AG04449 (cell line): ENCODE measurements around the gene NLN.

Experiments used
- CTCF ChIA-PET: fragments of 350-600 bp; formaldehyde crosslinking; extraction: SDS; loops from one replicate; lab custom pipeline; 2021; ENCODE audit warnings: antibody characterized with exemption; lab: Yijun Ruan, JAX
- POLR2A ChIA-PET: fragments of 400-600, 350-600 bp; formaldehyde crosslinking; extraction: SDS; loops from one replicate; lab custom pipeline; 2020; ENCODE audit warnings: antibody characterized with exemption, inconsistent platforms; lab: Yijun Ruan, JAX
- DNase-seq: peaks from one replicate; pipeline ENCODE4 v3.0.0-alpha.2; 2010; ENCODE audit warnings: low read depth, low spot score
- H3K4me3 ChIP-seq: 2 replicates; pipeline ENCODE4 v1.5.1; 2011; ENCODE audit warnings: low read depth, mild to moderate bottlenecking, control low read depth, low read length
- CTCF ChIP-seq: IDR thresholded peaks from one replicate; pipeline ENCODE4 v1.5.1; 2011; ENCODE audit warnings: mild to moderate bottlenecking, moderate library complexity, low read length, control low read depth, inconsistent platforms; ENCODE audit not compliant: insufficient read depth; ENCODE audit errors: missing control alignments

The NLN gene

GRCh38 chr5:65737842-65738241 is 15.8 kb downstream of the NLN start:
- no peak for DNase-seq
- no peak for TF ChIP-seq CTCF
- ChIA-PET POLR2A (no interaction called here), CTCF (no interaction called here)
- no peak overlapping the region for H3K4me3 ChIP-seq

DNA sequence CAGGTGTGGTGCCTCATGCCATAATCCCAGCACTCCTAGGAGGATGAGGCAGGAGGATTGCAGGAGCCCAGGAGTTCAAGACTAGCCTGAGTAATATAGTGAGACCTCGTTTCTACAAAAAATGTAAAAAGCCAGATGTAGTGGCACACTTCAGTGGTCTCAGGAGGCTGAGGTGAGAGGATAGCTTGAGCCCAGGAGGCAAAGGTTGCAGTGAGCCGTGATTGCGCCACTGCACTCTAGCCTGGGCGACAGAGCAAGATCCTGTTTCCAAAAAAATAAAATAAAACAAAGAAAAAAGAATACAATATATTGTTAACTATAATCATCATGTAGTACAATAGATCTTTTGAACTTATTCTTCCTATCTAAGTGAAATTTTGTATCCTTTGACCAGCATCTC is 16.3 kb downstream of the NLN start:
- no peak for TF ChIP-seq CTCF
- ChIA-PET CTCF (no interaction called here), POLR2A (no interaction called here)
- no peak overlapping the region for H3K4me3 ChIP-seq
- no peak for DNase-seq

GRCh38 chr5:65739162-65739561 is 17.2 kb downstream of the NLN start:
- ChIA-PET CTCF (no interaction called here), POLR2A (no interaction called here)
- H3K4me3 ChIP-seq, result no peak overlapping the region
- no peak for DNase-seq
- no peak for TF ChIP-seq CTCF

DNA sequence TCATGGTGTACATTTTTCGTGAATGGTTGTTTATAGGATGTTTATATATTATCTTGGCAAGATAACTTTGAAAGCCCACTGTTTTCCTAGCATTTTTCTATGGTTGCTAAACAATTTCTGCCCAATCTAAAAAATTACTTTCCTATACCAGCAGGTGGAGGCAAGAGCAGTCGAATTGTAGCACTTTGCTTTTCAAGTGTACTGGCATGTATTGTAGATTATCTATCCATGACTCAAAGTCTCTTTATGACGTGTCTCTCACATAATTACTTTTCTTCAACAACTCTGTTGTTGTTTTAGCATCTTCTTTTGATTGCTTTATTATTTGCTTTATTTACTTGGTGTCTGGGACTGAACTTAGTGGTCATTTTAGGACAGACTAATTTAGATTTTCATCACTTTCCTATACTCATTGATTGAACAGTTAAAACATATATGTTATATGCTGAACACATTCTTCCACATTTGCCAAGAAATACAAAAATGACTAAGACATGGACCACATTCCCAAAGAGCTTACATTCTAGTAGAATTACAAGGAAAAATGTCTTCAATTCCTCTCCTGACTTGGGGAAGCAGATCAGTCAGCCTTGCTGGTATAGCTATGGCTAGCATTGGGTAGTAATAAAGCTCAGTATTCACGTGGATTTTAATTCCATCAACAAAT is 20.7 kb downstream of the NLN start:
- ChIA-PET CTCF (interaction anchor here (0.7 to 4.0 kb wide), 17 partner anchors 15 to 297 kb away, joined by 3 to 24 read pairs (median 3); partner anchors contain the start of gene NLN), POLR2A (no interaction called here)
- DNase-seq, result peak; percentile 58
- H3K4me3 ChIP-seq, result no peak overlapping the region
- peak; percentile 64 for TF ChIP-seq CTCF

DNA sequence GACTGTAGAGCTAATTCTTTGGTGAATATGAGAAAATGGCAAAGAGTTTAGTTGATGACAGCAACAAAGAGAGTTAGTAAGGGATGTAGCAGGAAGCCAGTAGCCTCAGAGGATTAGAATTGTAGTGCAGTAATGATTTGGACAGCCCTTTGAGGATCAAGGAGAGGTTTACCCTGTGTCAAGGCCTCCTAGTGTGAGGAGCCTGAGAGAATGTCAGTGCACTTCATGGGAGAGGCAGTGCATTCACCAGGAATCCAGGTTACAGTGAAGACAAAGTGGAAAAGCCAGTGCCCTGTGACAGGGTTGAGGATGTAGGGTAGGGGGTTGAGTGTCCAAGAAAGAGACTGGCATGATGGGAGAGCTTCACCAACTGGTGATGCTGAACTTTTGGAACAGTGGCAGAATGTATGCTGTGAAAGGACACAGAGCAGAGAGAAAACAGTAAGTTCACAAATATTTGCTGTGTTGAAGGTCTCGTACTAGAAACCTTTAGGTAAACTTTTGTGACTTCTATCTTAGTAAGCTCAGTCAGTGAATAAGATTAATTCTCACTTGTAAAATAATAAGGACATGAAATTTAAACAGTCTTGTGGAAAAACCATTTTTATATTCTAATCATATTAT is 27.3 kb downstream of the NLN start:
- CTCF ChIA-PET, result interaction anchor here (1.1 kb wide), 1 partner anchor 8 kb away, joined by 4 read pairs; no protein-coding TSS in a partner anchor
- POLR2A ChIA-PET, result no interaction called here
- DNase-seq, result no peak
- TF ChIP-seq CTCF, result no peak
- no peak overlapping the region for H3K4me3 ChIP-seq

GRCh38 chr5:65749956-65750355 is 28.0 kb downstream of the NLN start:
- CTCF ChIA-PET, result no interaction called here
- POLR2A ChIA-PET, result no interaction called here
- DNase-seq, result no peak
- H3K4me3 ChIP-seq, result no peak overlapping the region
- TF ChIP-seq CTCF, result no peak
